HG03095 (cell line): ENCODE data around the gene OGFR.
"Not testable (repeated sequence)": the region's sequence is repeated elsewhere in the genome, so short reads cannot be mapped to it uniquely, and the experiment has no call there.

Experiments
- ATAC-seq: cut with Tn5 transposase; IDR thresholded peaks from one replicate; pipeline ENCODE4 v1.9.1; 2021; ENCODE audit warnings: moderate library complexity; ENCODE audit not compliant: unreplicated experiment

Gene OGFR

DNA sequence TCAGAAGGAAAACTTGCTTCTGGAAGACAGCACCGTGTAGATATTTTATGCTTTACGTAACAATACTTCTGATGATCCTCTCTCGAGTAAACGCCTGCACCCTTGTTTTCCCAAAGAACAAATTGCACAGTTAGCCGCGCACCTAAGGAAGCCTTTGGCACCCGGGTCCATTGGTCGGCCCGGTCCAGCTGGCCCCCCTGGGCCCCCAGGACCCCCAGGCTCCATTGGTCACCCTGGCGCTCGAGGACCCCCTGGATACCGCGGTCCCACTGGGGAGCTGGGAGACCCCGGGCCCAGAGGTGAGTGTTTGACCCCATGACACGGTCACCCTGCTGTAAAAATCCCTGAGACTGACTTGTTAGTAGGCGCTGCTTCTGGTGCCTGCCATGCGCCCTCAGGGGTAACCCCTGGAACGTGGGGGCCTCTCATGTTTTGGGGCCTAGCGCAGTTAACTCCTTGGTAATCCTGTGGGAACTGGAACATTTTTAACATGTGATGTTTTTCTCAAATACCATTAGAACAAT is 32.4 kb downstream of the OGFR start:
- ATAC-seq = no peak

DNA sequence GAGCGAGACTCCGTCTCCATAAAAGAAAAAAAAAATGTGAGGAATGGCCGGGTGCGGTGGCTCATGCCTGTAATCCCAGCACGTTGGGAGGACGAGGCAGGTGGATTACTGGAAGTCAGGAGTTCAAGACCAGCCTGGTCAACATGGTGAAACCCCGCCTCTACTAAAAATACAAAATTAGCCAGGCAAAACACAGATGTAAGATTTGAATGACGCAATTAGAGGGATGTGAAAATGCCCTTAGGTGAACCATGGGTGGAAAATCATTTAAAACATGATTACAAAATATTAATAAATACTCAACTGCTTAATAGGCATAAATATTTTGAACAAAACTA is 33.1 kb downstream of the OGFR start:
- no peak for ATAC-seq

GRCh38 chr20:62838128-62838891 is 33.7 kb downstream of the OGFR start:
- ATAC-seq = peak; percentile 70

DNA sequence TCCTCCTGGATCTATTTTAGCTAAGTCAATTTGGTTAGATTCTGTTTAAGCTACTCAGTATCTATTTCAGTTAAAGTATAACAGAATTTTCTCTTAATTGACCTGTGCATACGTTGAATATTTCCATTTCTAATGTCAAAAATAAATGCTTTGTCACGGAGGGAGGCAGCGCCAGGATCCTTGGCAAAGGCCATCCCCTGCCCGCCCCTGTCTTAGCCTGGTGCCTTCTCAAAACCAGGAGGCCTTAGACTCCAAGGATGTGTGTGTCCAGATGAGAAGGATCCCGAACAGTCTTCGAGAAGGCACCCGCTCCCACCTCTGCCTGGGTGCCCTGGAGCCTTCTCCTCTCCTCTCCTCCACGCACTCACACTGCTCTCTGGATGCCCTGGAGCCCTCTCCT is 34.6 kb downstream of the OGFR start:
- no peak for ATAC-seq

- ATAC-seq = no peak
These were observed 35.2 kb downstream of the OGFR start for GRCh38 chr20:62839816-62840215.

GRCh38 chr20:62840244-62841197 is 35.9 kb downstream of the OGFR start:
- no peak for ATAC-seq

DNA sequence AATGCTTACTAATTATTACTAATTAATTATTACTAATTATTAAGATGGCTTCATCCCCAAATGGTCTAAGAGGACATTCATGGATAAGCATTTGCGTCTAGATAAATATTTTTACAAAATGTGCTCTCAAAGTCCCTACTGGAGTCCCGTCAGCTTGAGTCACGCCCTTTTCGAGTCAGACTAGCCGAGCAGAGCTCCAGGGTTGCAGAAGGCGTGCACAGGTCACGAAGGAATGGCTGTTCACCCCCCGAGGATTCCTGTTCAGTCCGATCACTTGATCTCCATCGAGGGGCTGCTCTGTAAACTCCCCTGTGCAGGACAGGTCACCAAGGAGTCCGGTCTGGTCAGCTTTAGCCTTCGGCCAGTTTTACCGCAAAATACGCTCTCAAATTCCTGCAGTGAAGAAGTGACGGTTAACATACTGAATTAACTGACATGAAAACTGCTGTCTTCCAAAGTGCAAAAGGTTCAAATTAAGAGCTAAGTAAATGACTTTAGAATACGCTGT is 37.1 kb downstream of the OGFR start:
- no peak for ATAC-seq

- no peak for ATAC-seq
These were observed 39.0 kb downstream of the OGFR start for GRCh38 chr20:62843656-62844055.

DNA sequence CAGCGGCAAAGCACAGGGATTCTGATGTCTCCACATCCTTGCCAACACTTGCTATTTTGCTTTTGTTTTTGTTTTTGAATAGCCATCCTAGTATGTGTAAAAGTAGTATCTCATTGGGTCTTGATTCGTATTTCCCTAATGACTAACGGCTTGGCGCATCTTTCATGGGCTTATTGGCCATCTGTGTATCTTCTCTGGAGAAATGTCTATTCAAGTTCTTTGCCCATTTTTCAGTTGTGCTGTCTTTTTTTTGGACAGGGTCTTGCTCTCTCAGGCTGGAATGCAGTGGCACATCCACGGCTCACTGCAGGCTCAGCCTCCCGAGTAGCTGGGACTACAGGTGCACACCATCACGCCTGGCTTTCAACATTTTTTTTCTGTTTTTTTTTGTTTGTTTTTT is 39.5 kb downstream of the OGFR start:
- no peak for ATAC-seq

DNA sequence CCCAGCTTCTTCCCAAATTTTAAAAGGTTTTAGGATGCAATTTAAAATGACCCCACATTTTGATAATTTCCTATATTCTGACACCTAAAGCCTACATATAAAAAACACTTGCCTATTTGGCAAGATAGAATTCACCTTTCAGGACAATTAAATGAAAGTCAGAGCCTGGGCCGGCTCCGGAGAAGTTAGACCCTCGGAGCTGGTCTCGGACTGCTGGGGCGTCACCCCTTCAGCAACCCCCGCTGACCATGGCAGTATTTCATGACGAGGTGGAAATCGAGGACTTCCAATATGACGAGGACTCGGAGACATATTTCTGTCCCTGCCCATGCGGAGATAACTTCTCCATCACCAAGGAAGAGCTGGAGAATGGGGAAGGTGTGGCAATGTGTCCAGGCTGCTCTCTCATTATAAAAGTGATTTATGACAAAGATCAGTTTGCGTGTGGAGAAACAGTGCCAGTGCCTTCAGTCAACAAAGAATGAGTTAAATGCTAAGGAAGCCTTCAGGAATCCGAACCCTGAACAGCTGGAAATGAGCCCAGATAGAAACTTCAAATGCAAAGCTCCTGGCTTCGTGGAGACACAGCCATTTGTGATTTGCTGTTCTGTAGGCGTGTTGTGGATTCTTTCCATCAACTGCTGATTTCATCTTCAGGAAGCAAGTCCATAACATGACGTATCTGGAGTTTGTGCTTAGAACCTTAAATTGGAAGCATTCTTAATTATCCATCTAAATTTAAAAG is 41.0 kb downstream of the OGFR start:
- ATAC-seq = no peak

- ATAC-seq = no peak
These were observed 41.7 kb downstream of the OGFR start for GRCh38 chr20:62846166-62846890.

- not testable (repeated sequence) for ATAC-seq
These were observed 44.3 kb downstream of the OGFR start for GRCh38 chr20:62848917-62849316.

- no peak for ATAC-seq
These were observed 44.8 kb downstream of the OGFR start for GRCh38 chr20:62849431-62849830.

- no peak for ATAC-seq
These were observed 45.8 kb downstream of the OGFR start for GRCh38 chr20:62850333-62850974.

- ATAC-seq = no peak
These were observed 47.6 kb downstream of the OGFR start for GRCh38 chr20:62852196-62852595.

DNA sequence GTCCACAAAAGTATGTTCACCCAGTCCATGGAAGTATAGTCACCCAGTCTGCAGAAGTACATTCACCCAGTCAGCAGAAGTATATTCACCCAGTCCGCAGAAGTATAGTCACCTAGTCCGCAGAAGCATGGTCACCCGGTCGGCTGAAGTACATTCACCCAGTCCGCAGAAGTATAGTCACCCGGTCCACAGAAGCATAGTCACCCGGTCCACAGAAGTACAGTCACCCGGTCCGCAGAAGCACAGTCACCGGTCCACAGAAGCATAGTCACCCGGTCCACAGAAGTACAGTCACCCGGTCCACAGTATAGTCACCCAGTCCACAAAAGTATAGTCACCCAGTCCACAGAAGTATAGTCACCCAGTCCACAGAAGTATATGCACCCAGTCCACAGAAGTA is 48.2 kb downstream of the OGFR start:
- no peak for ATAC-seq

GRCh38 chr20:62853304-62853703 is 48.7 kb downstream of the OGFR start:
- ATAC-seq = not testable (repeated sequence)

DNA sequence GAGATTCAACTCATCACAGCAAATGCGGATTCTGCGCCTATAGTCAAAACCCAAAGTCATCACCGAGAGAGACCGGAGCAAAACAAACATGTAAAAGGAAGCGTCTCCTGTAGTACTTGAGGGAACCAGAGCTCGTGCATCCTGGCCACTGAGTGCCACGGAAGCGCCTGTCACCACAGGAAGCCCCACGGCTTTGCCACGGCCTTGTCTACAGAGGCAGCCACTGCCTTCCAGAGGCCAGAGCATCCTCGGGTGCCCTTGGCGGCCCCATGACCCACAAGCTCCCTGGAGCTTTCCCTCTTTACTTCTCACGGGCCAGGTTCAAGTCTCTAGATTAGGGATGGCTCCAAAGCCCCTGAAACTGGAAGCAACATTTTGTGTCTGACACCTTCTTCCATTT is 49.5 kb downstream of the OGFR start:
- ATAC-seq = no peak

DNA sequence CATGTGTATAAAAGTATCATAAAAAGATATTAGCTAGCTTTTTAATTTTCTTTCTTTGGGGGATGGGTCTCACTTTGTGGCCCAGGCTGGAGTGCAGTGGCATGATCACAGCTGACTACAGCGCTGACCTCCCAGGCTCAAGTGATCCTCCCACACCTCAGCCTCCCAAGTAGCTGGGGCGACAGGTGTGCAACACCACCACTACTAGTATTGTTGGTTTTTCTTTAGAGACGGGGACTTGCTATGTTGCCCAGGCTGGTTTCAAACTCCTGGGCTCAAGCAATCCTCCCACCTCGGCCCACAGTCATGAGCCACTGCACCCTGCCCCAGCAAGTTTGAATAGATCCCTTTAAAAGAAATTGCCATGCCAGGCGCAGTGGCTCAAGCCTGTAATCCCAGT is 50.5 kb downstream of the OGFR start:
- ATAC-seq = no peak
